ENCODE data around the gene NTN3.
A peak's percentile ranks its signal among the peaks of the same experiment; 100 is the strongest.

NTN3 gene

GRCh38 chr16:2507665-2508064 lies 36.6 kb downstream of the NTN3 start:
- no peaks in the 10 kb centered on the region for H3K27me3 Mint-ChIP-seq (ENCODE audit: low read depth)
- no peak overlapping the region for H3K4me3 Mint-ChIP-seq

GRCh38 chr16:2508722-2509400 lies 37.8 kb downstream of the NTN3 start:
- H3K27ac Mint-ChIP-seq = peak overlapping the region in 1 of 3 experiments; percentile 29
- H3K9me3 Mint-ChIP-seq = no peaks in the 10 kb centered on the region
- H3K4me3 Mint-ChIP-seq = no peak overlapping the region
- H3K27me3 Mint-ChIP-seq (ENCODE audit: low read depth) = no peaks in the 10 kb centered on the region
- H3K36me3 Mint-ChIP-seq (ENCODE audit: low read depth) = peaks cover 3% of the 10 kb centered on the region
- no peak for TF ChIP-seq CTCF (IDR thresholded peaks at IDR 0.05; ENCODE audit: unreplicated experiment in 3 of 3)
- peaks cover 43% of the 10 kb centered on the region for H3K4me1 Mint-ChIP-seq

More at GRCh38 chr16:2507665-2508064, 36.6 kb downstream of the NTN3 start:
- Mint-ChIP-seq H3K27ac (peak overlapping the region in 2 of 3 experiments; percentile 29 to 52), H3K36me3 (ENCODE audit: low read depth) (peaks cover 3% of the 10 kb centered on the region), H3K9me3 (no peaks in the 10 kb centered on the region), H3K4me1 (peaks cover 43% of the 10 kb centered on the region)
- no peak for TF ChIP-seq CTCF (IDR thresholded peaks at IDR 0.05; ENCODE audit: unreplicated experiment in 3 of 3)

GRCh38 chr16:2511128-2511800 lies 40.2 kb downstream of the NTN3 start:
- Mint-ChIP-seq H3K4me3 (peak overlapping the region; percentile 47 to 89 (median 89)), H3K36me3 (ENCODE audit: low read depth) (peaks cover 3% of the 10 kb centered on the region), H3K27ac (peak overlapping the region; percentile 97 to 99 (median 98))

GRCh38 chr16:2511996-2512734 lies 41.1 kb downstream of the NTN3 start:
- Mint-ChIP-seq H3K4me3 (peak overlapping the region; percentile 86 to 89 (median 89)), H3K27me3 (ENCODE audit: low read depth) (no peaks in the 10 kb centered on the region), H3K36me3 (ENCODE audit: low read depth) (peaks cover 8% of the 10 kb centered on the region), H3K4me1 (peaks cover 51% of the 10 kb centered on the region), H3K27ac (peak overlapping the region; percentile 97 to 99 (median 98)), H3K9me3 (no peaks in the 10 kb centered on the region)
- TF ChIP-seq CTCF (IDR thresholded peaks at IDR 0.05; ENCODE audit: unreplicated experiment in 3 of 3) = no peak

More at GRCh38 chr16:2511128-2511800, 40.2 kb downstream of the NTN3 start:
- TF ChIP-seq CTCF (IDR thresholded peaks at IDR 0.05; ENCODE audit: unreplicated experiment in 3 of 3) = no peak
- H3K4me1 Mint-ChIP-seq = peaks cover 42% of the 10 kb centered on the region
- H3K9me3 Mint-ChIP-seq = no peaks in the 10 kb centered on the region
- H3K27me3 Mint-ChIP-seq (ENCODE audit: low read depth) = no peaks in the 10 kb centered on the region

- Mint-ChIP-seq H3K9me3 (no peaks in the 10 kb centered on the region), H3K27ac (peak overlapping the region; percentile 97 to 99 (median 98)), H3K4me3 (peak overlapping the region; percentile 86 to 89 (median 89)), H3K36me3 (ENCODE audit: low read depth) (peaks cover 8% of the 10 kb centered on the region), H3K27me3 (ENCODE audit: low read depth) (peaks cover 3% of the 10 kb centered on the region), H3K4me1 (peaks cover 56% of the 10 kb centered on the region)
- no peak for TF ChIP-seq CTCF (IDR thresholded peaks at IDR 0.05; ENCODE audit: unreplicated experiment in 3 of 3)
Observed at GRCh38 chr16:2512735-2513404, 41.8 kb downstream of the NTN3 start.
